OCI-LY3 (cell line): ENCODE data around the gene TAF3.

Source experiments
- H2AFZ ChIP-seq: fragments of 200-600, 300-600 bp; shearing (Covaris generic); 2 replicates; pipeline ENCODE4 v1.6.0; 2014; ENCODE audit warnings: antibody characterized with exemption, low read depth, low read length
- H3K27ac ChIP-seq: fragments of 200-600, 300-600 bp; sonication (generic); 2 replicates; pipeline ENCODE4 v1.5.1; 2014; ENCODE audit warnings: mild to moderate bottlenecking, low read length, moderate library complexity, mixed read lengths
- H3K27me3 ChIP-seq: fragments of 200-600, 300-600 bp; sonication (generic); 2 replicates; pipeline ENCODE4 v1.6.1; 2014; ENCODE audit warnings: low read depth, low read length, mixed read lengths
- H3K36me3 ChIP-seq: fragments of 200-600, 300-600 bp; sonication (generic); replicated peaks from 2 replicates; pipeline ENCODE3; 2014; ENCODE audit warnings: low read depth, low read length, mixed read lengths
- H3K4me1 ChIP-seq: fragments of 300-600, 200-600 bp; sonication (generic); 2 replicates; pipeline ENCODE4 v1.6.1; 2014; ENCODE audit warnings: low read length, mixed read lengths
- H3K4me2 ChIP-seq: fragments of 200-600, 300-600 bp; sonication (generic); 2 replicates; pipeline ENCODE4 v1.6.1; 2014; ENCODE audit warnings: low read length, mixed read lengths
- H3K4me3 ChIP-seq: fragments of 300-600, 200-600 bp; sonication (generic); 2 replicates; pipeline ENCODE4 v1.5.1; 2014; ENCODE audit warnings: antibody characterized with exemption, mild to moderate bottlenecking, low read length, moderate library complexity
- H3K79me2 ChIP-seq: fragments of 300-600, 200-600 bp; shearing (Covaris generic); 2 replicates; pipeline ENCODE4 v1.6.1; 2014; ENCODE audit warnings: mild to moderate bottlenecking, low read length, mixed read lengths
- H3K9ac ChIP-seq: fragments of 300-600, 200-600 bp; shearing (Covaris generic); 2 replicates; pipeline ENCODE4 v1.6.0; 2014; ENCODE audit warnings: mild to moderate bottlenecking, low read length, moderate library complexity
- H3K9me3 ChIP-seq: fragments of 200-600, 300-600 bp; shearing (Covaris generic); 2 replicates; pipeline ENCODE4 v1.6.1; 2014; ENCODE audit warnings: low read length, mixed read lengths; ENCODE audit not compliant: insufficient read depth
- H4K20me1 ChIP-seq: fragments of 200-600, 300-600 bp; sonication (generic); 2 replicates; pipeline ENCODE4 v1.6.1; 2016; ENCODE audit warnings: low read length, mixed read lengths; ENCODE audit not compliant: insufficient read depth
- EZH2phosphoT487 ChIP-seq: fragments of 200-600 bp; shearing (Covaris generic); IDR thresholded peaks from 2 replicates; pipeline ENCODE4 v1.6.1; 2018; ENCODE audit warnings: antibody characterized with exemption, mixed run types, low read depth
- TF ChIP-seq, protein P1 (sequence below): fragments of 200-600, 300-600 bp; sonication (generic); IDR thresholded peaks from 2 replicates; pipeline ENCODE4 v1.5.1; 2014; ENCODE audit warnings: antibody characterized with exemption, low read length, low read depth

The TAF3 gene

DNA sequence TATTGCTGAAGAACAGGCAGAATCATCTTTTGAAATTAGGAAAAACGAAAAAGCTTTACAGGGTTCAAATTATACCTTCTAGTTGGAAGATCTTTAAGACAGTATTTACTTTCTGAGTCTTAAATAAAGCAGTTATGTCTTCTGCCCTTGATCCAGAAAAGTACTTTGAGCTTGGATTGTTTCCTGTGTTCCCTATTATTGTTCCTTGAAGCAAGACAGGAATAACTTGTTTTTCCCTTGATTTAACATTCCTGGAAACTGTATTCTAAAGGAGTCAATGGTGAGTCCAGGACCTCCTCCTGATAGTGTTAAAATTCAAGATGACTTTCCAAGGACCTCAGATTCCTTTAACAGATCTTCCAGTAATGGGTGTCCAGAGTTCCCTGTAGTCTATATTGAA lies 161.9 kb downstream of the TAF3 start:
- H3K9me3 ChIP-seq, result no peaks in the 10 kb centered on the region
- no peaks in the 10 kb centered on the region for H4K20me1 ChIP-seq
- no peak overlapping the region for H3K4me3 ChIP-seq
- TF ChIP-seq, protein P1, sequence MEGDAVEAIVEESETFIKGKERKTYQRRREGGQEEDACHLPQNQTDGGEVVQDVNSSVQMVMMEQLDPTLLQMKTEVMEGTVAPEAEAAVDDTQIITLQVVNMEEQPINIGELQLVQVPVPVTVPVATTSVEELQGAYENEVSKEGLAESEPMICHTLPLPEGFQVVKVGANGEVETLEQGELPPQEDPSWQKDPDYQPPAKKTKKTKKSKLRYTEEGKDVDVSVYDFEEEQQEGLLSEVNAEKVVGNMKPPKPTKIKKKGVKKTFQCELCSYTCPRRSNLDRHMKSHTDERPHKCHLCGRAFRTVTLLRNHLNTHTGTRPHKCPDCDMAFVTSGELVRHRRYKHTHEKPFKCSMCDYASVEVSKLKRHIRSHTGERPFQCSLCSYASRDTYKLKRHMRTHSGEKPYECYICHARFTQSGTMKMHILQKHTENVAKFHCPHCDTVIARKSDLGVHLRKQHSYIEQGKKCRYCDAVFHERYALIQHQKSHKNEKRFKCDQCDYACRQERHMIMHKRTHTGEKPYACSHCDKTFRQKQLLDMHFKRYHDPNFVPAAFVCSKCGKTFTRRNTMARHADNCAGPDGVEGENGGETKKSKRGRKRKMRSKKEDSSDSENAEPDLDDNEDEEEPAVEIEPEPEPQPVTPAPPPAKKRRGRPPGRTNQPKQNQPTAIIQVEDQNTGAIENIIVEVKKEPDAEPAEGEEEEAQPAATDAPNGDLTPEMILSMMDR, result no peak
- TF ChIP-seq EZH2phosphoT487, result no peak
- no peaks in the 10 kb centered on the region for H3K4me1 ChIP-seq
- no peak overlapping the region for H2AFZ ChIP-seq
- no peaks in the 10 kb centered on the region for H3K79me2 ChIP-seq
- no peak overlapping the region for H3K9ac ChIP-seq
- no peaks in the 10 kb centered on the region for H3K27me3 ChIP-seq
- no peaks in the 10 kb centered on the region for H3K36me3 ChIP-seq
- no peak overlapping the region for H3K4me2 ChIP-seq
- H3K27ac ChIP-seq, result no peak overlapping the region

DNA sequence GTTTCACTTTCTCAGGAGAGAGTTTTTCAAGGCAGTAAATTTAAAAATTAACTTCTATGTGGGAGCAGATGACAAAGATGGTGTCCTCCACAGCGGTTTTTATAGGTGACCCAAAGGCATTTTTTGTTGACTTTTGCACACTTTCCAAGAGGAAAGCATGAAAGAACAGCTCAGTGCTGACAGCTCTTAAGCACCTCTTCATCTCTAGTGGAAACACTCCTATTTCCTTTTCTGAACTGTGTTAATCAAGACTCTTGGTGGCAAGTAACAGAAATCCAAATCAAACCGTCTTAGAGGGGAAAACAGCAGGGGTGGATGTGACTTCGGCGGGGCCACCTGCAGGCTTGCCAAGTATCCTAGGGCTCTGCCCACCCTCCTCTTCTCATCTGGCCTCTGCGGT lies 164.4 kb downstream of the TAF3 start:
- no peaks in the 10 kb centered on the region for H3K4me1 ChIP-seq
- no peaks in the 10 kb centered on the region for H3K79me2 ChIP-seq
- no peak overlapping the region for H3K27ac ChIP-seq
- no peak overlapping the region for H3K4me3 ChIP-seq
- no peaks in the 10 kb centered on the region for H3K27me3 ChIP-seq
- no peak for TF ChIP-seq EZH2phosphoT487
- TF ChIP-seq, protein P1, result no peak
- no peaks in the 10 kb centered on the region for H3K9me3 ChIP-seq
- no peak overlapping the region for H3K9ac ChIP-seq
- H2AFZ ChIP-seq, result no peak overlapping the region
- no peaks in the 10 kb centered on the region for H3K36me3 ChIP-seq
- no peak overlapping the region for H3K4me2 ChIP-seq
- no peaks in the 10 kb centered on the region for H4K20me1 ChIP-seq

DNA sequence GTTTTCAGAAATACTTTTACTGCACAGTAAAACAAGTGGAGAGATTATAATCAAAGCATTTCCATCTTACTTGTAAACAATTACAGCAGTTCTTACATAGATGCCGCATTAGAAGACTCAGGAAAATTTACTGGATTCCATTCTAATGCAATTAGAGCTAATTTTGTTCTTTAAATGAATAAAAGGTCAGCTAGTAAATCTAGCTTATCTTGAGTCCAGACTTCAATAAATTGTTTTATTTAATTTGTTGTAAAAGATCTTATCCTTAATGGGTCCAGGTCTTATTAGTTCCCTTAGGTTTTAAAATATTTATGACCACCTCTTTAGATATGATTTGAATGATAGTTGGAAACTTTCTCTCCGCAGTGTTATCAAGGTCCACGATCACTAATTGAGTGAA lies 166.0 kb downstream of the TAF3 start:
- TF ChIP-seq, protein P1, result no peak
- no peak for TF ChIP-seq EZH2phosphoT487
- H3K36me3 ChIP-seq, result no peaks in the 10 kb centered on the region

DNA sequence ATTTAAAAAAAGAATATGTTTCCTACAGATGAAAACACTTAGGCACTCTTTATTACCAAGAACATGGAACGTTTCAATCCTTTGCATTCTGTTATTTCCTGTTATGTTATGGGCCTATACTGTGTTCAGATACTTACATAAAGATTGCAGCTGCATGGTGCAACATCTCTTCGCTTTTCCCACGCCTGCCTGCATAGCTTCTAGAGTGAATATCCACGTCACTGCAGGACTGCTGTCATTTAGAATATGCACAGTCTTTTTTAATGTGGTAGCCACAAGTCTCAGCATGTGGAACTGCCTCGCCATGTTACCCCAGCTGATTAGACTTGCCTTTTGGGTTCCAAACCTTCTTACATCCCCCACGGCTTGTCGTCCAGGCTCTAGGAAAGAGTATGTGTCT lies 166.6 kb downstream of the TAF3 start:
- Histone ChIP-seq H3K4me1 (no peaks in the 10 kb centered on the region), H3K79me2 (no peaks in the 10 kb centered on the region), H3K36me3 (no peaks in the 10 kb centered on the region), H4K20me1 (no peaks in the 10 kb centered on the region), H2AFZ (no peak overlapping the region), H3K4me3 (no peak overlapping the region), H3K27me3 (no peaks in the 10 kb centered on the region), H3K4me2 (no peak overlapping the region), H3K9ac (no peak overlapping the region), H3K27ac (no peak overlapping the region), H3K9me3 (no peaks in the 10 kb centered on the region)
- TF ChIP-seq EZH2phosphoT487, result no peak
- TF ChIP-seq, protein P1, result no peak

More for the DNA sequence above, 166.0 kb downstream of the TAF3 start:
- H3K4me1 ChIP-seq, result no peaks in the 10 kb centered on the region
- H3K79me2 ChIP-seq, result no peaks in the 10 kb centered on the region
- H3K9ac ChIP-seq, result no peak overlapping the region
- H2AFZ ChIP-seq, result no peak overlapping the region
- no peaks in the 10 kb centered on the region for H4K20me1 ChIP-seq
- no peak overlapping the region for H3K4me3 ChIP-seq
- no peak overlapping the region for H3K27ac ChIP-seq
- no peak overlapping the region for H3K4me2 ChIP-seq
- no peaks in the 10 kb centered on the region for H3K27me3 ChIP-seq
- H3K9me3 ChIP-seq, result no peaks in the 10 kb centered on the region
